BJ (cell line): ENCODE data around the gene PRR12. TPM values are rescaled to one million over a fixed set of nuclear protein-coding genes. Genes with fewer than 3 reads are reported as not detected.

Source experiments
- CTCF ChIA-PET: fragments of 350-600 bp; formaldehyde crosslinking; extraction: SDS; loops from one replicate; lab custom pipeline; 2021; ENCODE audit warnings: antibody characterized with exemption, inconsistent platforms; lab: Yijun Ruan, JAX
- POLR2A ChIA-PET: fragments of 300-600 bp; sonication (Branson Sonifier 250); formaldehyde crosslinking; extraction: SDS; loops from one replicate; lab custom pipeline; 2021; ENCODE audit warnings: antibody characterized with exemption; lab: Charles Lee
- DNase-seq: peaks from one replicate; pipeline ENCODE4 v3.0.0-alpha.2; 2011; ENCODE audit warnings: low read depth
- H3K27me3 ChIP-seq: 2 replicates; pipeline ENCODE4 v1.6.0; 2011; ENCODE audit warnings: low read length; ENCODE audit not compliant: control insufficient read depth, insufficient read depth
- H3K36me3 ChIP-seq: 2 replicates; pipeline ENCODE4 v1.5.1; 2011; ENCODE audit warnings: low read length; ENCODE audit not compliant: control insufficient read depth, insufficient read depth
- H3K4me3 ChIP-seq: 2 replicates; pipeline ENCODE4 v1.5.1; 2011; ENCODE audit warnings: low read depth, mild to moderate bottlenecking, control low read depth, low read length
- polyA plus RNA-seq: library from polyadenylated mRNA; depleted of rRNA; stranded (reverse); fragments of >200 nt; gene quantifications from 2 replicates; pipeline ENCODE4 v1.2.3, GENCODE V29; 2011
- TF ChIP-seq, protein P1 (sequence below): IDR thresholded peaks from 2 replicates; pipeline ENCODE4 v1.5.1; 2011; ENCODE audit warnings: low read depth, mild to moderate bottlenecking, control low read depth, inconsistent platforms, low read length, moderate library complexity; ENCODE audit not compliant: insufficient read depth

Gene PRR12
- polyA plus RNA-seq, 1 experiment = 0.42 TPM

- TF ChIP-seq, protein P1, sequence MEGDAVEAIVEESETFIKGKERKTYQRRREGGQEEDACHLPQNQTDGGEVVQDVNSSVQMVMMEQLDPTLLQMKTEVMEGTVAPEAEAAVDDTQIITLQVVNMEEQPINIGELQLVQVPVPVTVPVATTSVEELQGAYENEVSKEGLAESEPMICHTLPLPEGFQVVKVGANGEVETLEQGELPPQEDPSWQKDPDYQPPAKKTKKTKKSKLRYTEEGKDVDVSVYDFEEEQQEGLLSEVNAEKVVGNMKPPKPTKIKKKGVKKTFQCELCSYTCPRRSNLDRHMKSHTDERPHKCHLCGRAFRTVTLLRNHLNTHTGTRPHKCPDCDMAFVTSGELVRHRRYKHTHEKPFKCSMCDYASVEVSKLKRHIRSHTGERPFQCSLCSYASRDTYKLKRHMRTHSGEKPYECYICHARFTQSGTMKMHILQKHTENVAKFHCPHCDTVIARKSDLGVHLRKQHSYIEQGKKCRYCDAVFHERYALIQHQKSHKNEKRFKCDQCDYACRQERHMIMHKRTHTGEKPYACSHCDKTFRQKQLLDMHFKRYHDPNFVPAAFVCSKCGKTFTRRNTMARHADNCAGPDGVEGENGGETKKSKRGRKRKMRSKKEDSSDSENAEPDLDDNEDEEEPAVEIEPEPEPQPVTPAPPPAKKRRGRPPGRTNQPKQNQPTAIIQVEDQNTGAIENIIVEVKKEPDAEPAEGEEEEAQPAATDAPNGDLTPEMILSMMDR = no peak
- ChIA-PET CTCF (no interaction called here), POLR2A (no interaction called here)
- Histone ChIP-seq H3K4me3 (no peak overlapping the region), H3K27me3 (no peaks in the 10 kb centered on the region), H3K36me3 (peaks cover 22% of the 10 kb centered on the region)
- no peak for DNase-seq
These were observed 6.7 kb downstream of the PRR12 start for GRCh38 chr19:49597703-49597974.

- TF ChIP-seq, protein P1 = no peak
- CTCF ChIA-PET = no interaction called here
- Histone ChIP-seq H3K36me3 (peaks cover 27% of the 10 kb centered on the region), H3K27me3 (no peaks in the 10 kb centered on the region), H3K4me3 (no peak overlapping the region)
- POLR2A ChIA-PET = no interaction called here
- DNase-seq = no peak
These were observed 8.7 kb downstream of the PRR12 start for GRCh38 chr19:49599378-49600295.

GRCh38 chr19:49601482-49602038 lies 10.6 kb downstream of the PRR12 start:
- TF ChIP-seq, protein P1 = no peak
- H3K27me3 ChIP-seq = no peaks in the 10 kb centered on the region
- CTCF ChIA-PET = no interaction called here
- peaks cover 24% of the 10 kb centered on the region for H3K36me3 ChIP-seq
- POLR2A ChIA-PET = no interaction called here
- H3K4me3 ChIP-seq = no peak overlapping the region
- no peak for DNase-seq

- Histone ChIP-seq H3K4me3 (no peak overlapping the region), H3K27me3 (no peaks in the 10 kb centered on the region), H3K36me3 (peaks cover 21% of the 10 kb centered on the region)
- TF ChIP-seq, protein P1 = no peak
- DNase-seq = no peak
- ChIA-PET CTCF (interaction anchor here (0.6 kb wide), 1 partner anchor 21 kb away, joined by 3 read pairs; no protein-coding TSS in a partner anchor), POLR2A (no interaction called here)
These were observed 11.8 kb downstream of the PRR12 start for GRCh38 chr19:49602806-49603205.

DNA sequence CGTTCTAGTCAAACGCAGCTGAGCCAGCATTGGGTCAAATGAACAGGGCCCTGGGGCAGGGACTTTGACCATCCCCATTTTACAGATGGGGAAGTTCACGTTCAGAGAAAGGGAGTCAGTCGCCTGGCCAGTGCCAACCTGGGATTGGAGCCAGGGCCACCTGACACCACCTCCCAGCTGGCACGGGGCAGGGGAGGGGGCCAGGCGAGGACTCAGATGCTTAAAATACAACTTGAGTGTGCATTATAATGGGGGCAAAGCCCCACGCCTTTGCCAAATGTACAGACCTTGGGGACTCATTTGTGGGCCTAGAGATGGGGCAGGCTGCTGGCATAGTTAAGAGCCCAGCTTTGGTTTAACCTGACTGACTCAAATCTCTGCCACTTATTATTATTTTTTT lies 14.6 kb downstream of the PRR12 start:
- CTCF ChIA-PET = no interaction called here
- TF ChIP-seq, protein P1 = no peak
- DNase-seq = no peak
- Histone ChIP-seq H3K4me3 (no peak overlapping the region), H3K27me3 (no peaks in the 10 kb centered on the region), H3K36me3 (peaks cover 27% of the 10 kb centered on the region)
- POLR2A ChIA-PET = no interaction called here
